Endodermal cell (in vitro differentiated cells): Measurements from ENCODE around the gene GPT2. TPM values are rescaled to one million over a fixed set of nuclear protein-coding genes. Genes with fewer than 3 reads are reported as not detected.

Experiments
- DNase-seq: peaks from one replicate; pipeline ENCODE4 v3.0.0-alpha.2; 2017
- H3K27ac ChIP-seq: 2 replicates; pipeline ENCODE4 v1.5.1; 2013; ENCODE audit warnings: mild to moderate bottlenecking, low read depth, low read length, moderate library complexity
- H3K27me3 ChIP-seq: 2 replicates; pipeline ENCODE4 v1.6.1; 2013; ENCODE audit warnings: mild to moderate bottlenecking, low read length, moderate library complexity; ENCODE audit not compliant: insufficient read depth, control insufficient read depth, poor library complexity, severe bottlenecking
- H3K36me3 ChIP-seq: 2 replicates; pipeline ENCODE4 v1.7.0; 2013; ENCODE audit warnings: mild to moderate bottlenecking, low read length, moderate library complexity; ENCODE audit not compliant: control insufficient read depth, insufficient read depth
- H3K4me1 ChIP-seq: one replicate; pipeline ENCODE4 v1.7.0; 2013; ENCODE audit warnings: low read length; ENCODE audit not compliant: control insufficient read depth, insufficient read depth
- H3K4me3 ChIP-seq: 2 replicates; pipeline ENCODE4 v1.5.1; 2013; ENCODE audit warnings: mild to moderate bottlenecking, low read length, moderate library complexity
- H3K9ac ChIP-seq: 2 replicates; pipeline ENCODE4 v1.6.1; 2013; ENCODE audit warnings: mild to moderate bottlenecking, low read length, moderate library complexity; ENCODE audit not compliant: poor library complexity, severe bottlenecking; ENCODE audit errors: extremely low read depth
- H3K9me3 ChIP-seq: 2 replicates; pipeline ENCODE4 v1.6.1; 2013; ENCODE audit warnings: mild to moderate bottlenecking, low read length, moderate library complexity; ENCODE audit not compliant: control insufficient read depth
- H3K27ac Mint-ChIP-seq: 2 replicates; pipeline ENCODE4 v1.8.0; 2020; ENCODE audit warnings: mixed read lengths
- H3K27me3 Mint-ChIP-seq: 2 replicates; pipeline ENCODE4 v1.8.0; 2021; ENCODE audit warnings: mild to moderate bottlenecking, mixed read lengths; ENCODE audit not compliant: insufficient read depth
- H3K36me3 Mint-ChIP-seq: 2 replicates; pipeline ENCODE4 v1.8.0; 2020; ENCODE audit warnings: low read depth, mixed read lengths
- H3K4me1 Mint-ChIP-seq: 2 replicates; pipeline ENCODE4 v1.8.0; 2020; ENCODE audit warnings: mixed read lengths
- H3K4me3 Mint-ChIP-seq: 2 replicates; pipeline ENCODE4 v1.8.0; 2020; ENCODE audit warnings: mild to moderate bottlenecking, moderate library complexity, mixed read lengths
- H3K9me3 Mint-ChIP-seq: 2 replicates; pipeline ENCODE4 v1.8.0; 2020; ENCODE audit warnings: mild to moderate bottlenecking, mixed read lengths
- WGBS, 2 experiments: methylation state at CpG; one replicate each; pipeline versions ENCODE4 v1.1.5 to v1.1.7; 2013; ENCODE audit warnings: missing lambda C conversion rate in 2 of 2, mixed read lengths in 1 of 2; ENCODE audit not compliant: insufficient coverage in 1 of 2, insufficient read length in 1 of 2; 5-methylcytosine and 5-hydroxymethylcytosine counted together
- total RNA-seq, 2 donors: library from RNA; stranded (reverse); fragmentation: NEBNext Ultra II Directional in 1 of 2; extraction: Animal tissue kit (Norgen Biotek cat#: 25700) in 1 of 2; gene quantifications; 2 replicates in 1 of 2; 3 replicates in 1 of 2; pipeline ENCODE4 v1.2.1, GENCODE V29; 2021
- TF ChIP-seq, protein P1 (sequence below): fragments of 200-600 bp; sonication (generic); conservative IDR thresholded peaks from 2 replicates; pipeline ENCODE4 v1.5.0; 2021; ENCODE audit warnings: antibody characterized with exemption, mild to moderate bottlenecking

The GPT2 gene
- total RNA-seq, 2 donors from 2014 or later: 44.1 to 65.5 TPM

DNA sequence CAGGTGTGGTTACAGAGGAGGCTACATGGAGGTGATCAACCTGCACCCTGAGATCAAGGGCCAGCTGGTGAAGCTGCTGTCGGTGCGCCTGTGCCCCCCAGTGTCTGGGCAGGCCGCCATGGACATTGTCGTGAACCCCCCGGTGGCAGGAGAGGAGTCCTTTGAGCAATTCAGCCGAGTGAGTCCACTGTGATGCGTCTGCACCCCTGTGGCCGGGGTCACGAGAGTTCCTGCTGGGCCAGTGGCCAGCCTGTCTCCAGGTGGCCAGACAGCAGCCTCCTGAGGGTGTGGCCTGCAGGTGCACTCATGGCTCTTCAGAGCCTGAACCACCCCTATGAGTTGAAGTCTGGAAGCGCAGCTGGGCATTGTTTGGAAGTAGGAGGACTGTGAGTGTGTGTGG is 38.1 kb downstream of the GPT2 start:
- Histone ChIP-seq H3K9me3 (no peaks in the 10 kb centered on the region), H3K27me3 (no peaks in the 10 kb centered on the region), H3K27ac (no peak overlapping the region), H3K4me1 (no peaks in the 10 kb centered on the region), H3K36me3 (peaks cover 79% of the 10 kb centered on the region), H3K4me3 (no peak overlapping the region), H3K9ac (no peak overlapping the region)
- no peak overlapping the region for H3K27ac Mint-ChIP-seq
- H3K27me3 Mint-ChIP-seq: no peaks in the 10 kb centered on the region
- H3K4me1 Mint-ChIP-seq: no peaks in the 10 kb centered on the region
- no peak overlapping the region for H3K4me3 Mint-ChIP-seq
- WGBS, 2 experiments: 95 to 100% methylated on average over 7 to 10 of the region's 10 CpGs
- peaks cover 73% of the 10 kb centered on the region for H3K36me3 Mint-ChIP-seq
- TF ChIP-seq, protein P1, sequence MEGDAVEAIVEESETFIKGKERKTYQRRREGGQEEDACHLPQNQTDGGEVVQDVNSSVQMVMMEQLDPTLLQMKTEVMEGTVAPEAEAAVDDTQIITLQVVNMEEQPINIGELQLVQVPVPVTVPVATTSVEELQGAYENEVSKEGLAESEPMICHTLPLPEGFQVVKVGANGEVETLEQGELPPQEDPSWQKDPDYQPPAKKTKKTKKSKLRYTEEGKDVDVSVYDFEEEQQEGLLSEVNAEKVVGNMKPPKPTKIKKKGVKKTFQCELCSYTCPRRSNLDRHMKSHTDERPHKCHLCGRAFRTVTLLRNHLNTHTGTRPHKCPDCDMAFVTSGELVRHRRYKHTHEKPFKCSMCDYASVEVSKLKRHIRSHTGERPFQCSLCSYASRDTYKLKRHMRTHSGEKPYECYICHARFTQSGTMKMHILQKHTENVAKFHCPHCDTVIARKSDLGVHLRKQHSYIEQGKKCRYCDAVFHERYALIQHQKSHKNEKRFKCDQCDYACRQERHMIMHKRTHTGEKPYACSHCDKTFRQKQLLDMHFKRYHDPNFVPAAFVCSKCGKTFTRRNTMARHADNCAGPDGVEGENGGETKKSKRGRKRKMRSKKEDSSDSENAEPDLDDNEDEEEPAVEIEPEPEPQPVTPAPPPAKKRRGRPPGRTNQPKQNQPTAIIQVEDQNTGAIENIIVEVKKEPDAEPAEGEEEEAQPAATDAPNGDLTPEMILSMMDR: no peak
- DNase-seq: no peak
- H3K9me3 Mint-ChIP-seq: no peaks in the 10 kb centered on the region

DNA sequence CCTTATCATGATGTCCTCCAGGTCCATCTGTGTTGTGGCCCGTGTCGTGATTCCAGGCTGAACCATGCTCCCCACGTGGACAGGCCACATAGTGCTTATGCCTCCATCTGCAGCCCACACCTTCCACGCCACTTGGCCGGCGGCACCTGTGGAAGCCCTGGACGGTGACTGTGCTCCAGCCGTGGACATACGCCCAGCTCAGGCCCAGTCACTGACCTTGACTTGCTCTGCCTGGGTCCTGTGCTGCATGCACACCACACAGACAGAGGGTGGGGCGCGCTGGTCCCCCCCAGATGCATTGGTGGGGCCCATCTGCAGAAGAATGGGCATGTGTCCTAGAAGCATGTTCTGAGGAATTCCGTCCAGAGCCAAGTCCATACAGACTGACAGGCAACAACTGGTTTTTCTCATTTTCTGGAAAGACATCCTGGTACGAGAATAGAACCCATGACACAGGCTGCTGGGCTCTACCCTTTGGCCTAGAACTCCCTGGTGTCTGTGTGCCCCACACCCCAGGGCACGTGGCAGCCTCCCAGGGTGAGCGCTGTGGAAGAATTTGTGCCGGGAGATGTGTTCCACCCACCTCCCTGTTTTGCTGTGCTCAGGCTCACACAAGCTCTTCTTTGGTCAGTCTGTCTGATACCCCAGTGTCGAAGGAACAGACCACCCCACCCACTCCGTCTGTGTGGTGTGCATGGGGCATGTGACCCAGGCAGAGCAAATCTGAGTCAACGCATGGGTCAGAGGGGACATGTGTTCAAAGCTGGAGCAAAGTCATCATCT is 39.5 kb downstream of the GPT2 start:
- H3K9me3 ChIP-seq: no peaks in the 10 kb centered on the region
- WGBS, 2 experiments: 92 to 96% methylated on average over 17 to 19 of the region's 19 CpGs
- H3K36me3 Mint-ChIP-seq: peaks cover 70% of the 10 kb centered on the region
- H3K27me3 ChIP-seq: no peaks in the 10 kb centered on the region
- TF ChIP-seq, protein P1: no peak
- no peak overlapping the region for H3K4me3 Mint-ChIP-seq
- H3K4me1 ChIP-seq: no peaks in the 10 kb centered on the region
- H3K27ac Mint-ChIP-seq: no peak overlapping the region
- peaks cover 78% of the 10 kb centered on the region for H3K36me3 ChIP-seq
- H3K9ac ChIP-seq: no peak overlapping the region
- H3K27ac ChIP-seq: no peak overlapping the region
- H3K4me3 ChIP-seq: no peak overlapping the region
- DNase-seq: no peak
- no peaks in the 10 kb centered on the region for H3K27me3 Mint-ChIP-seq
- no peaks in the 10 kb centered on the region for H3K4me1 Mint-ChIP-seq
- no peaks in the 10 kb centered on the region for H3K9me3 Mint-ChIP-seq

DNA sequence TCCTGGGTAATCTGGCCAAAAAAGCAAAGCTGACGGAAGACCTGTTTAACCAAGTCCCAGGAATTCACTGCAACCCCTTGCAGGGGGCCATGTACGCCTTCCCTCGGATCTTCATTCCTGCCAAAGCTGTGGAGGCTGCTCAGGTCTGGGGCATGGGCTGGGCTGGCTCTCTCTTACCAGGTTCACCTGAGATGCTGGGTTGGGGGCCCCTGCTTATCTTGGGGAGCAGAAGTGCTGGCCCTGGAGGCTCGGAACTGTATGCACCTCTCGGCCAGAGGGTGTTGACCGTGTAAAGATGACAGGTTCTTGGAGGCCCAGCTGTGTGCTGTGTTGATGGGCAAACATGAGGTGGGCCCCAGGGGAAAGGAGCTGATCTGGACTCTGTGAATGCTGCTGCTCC is 40.2 kb downstream of the GPT2 start:
- Histone ChIP-seq H3K9ac (no peak overlapping the region), H3K36me3 (peaks cover 78% of the 10 kb centered on the region), H3K27ac (no peak overlapping the region), H3K4me1 (no peaks in the 10 kb centered on the region), H3K4me3 (no peak overlapping the region), H3K27me3 (no peaks in the 10 kb centered on the region), H3K9me3 (no peaks in the 10 kb centered on the region)
- H3K27ac Mint-ChIP-seq: no peak overlapping the region
- TF ChIP-seq, protein P1: no peak
- H3K4me3 Mint-ChIP-seq: no peak overlapping the region
- no peaks in the 10 kb centered on the region for H3K4me1 Mint-ChIP-seq
- DNase-seq: no peak
- H3K27me3 Mint-ChIP-seq: no peaks in the 10 kb centered on the region
- H3K36me3 Mint-ChIP-seq: peaks cover 70% of the 10 kb centered on the region
- 92 to 100% methylated on average over 2 to 6 of the region's 6 CpGs for WGBS, 2 experiments
- H3K9me3 Mint-ChIP-seq: no peaks in the 10 kb centered on the region
